ENCODE measurements around the gene ASTN2. TPM values are rescaled to one million over a fixed set of nuclear protein-coding genes. Genes with fewer than 3 reads are reported as not detected.

ASTN2 gene
- total and polyA plus RNA-seq, 12 donors, result 1.9 to 11.1 (median 4.0) TPM

DNA sequence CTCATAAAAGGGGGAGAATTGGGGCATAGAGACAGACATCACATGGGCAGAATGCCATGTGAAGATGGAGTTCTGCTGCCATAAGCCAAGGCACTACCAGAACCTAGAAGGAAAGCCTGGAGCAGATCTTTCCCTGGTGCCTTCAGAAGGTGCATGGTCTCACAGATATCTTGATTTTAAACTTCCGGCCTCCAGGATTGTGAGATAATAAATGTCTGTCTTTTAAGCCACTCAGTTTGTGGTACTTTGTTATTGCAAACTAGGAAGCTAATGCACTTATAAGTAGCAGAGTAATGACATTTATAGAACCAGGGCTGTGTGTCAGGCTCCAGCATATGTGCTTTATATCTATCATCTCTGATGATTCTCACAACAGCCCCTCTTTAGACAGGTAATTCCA lies 130.4 kb downstream of the ASTN2 start:
- H3K36me3 ChIP-seq, result no peaks in the 10 kb centered on the region
- H3K9me3 ChIP-seq, result no peaks in the 10 kb centered on the region
- intact Hi-C loops (cut with DNase I), result no loop called here
- WGBS, 2 donors, result 76 to 82% methylated on average over 1 of the region's 1 CpG
- no peaks in the 10 kb centered on the region for H3K4me1 ChIP-seq
- H3K27me3 ChIP-seq, result no peaks in the 10 kb centered on the region
- H3K4me3 ChIP-seq, result no peak overlapping the region
- DNase-seq (no peak), ATAC-seq (no peak)
- TF ChIP-seq, protein P1, sequence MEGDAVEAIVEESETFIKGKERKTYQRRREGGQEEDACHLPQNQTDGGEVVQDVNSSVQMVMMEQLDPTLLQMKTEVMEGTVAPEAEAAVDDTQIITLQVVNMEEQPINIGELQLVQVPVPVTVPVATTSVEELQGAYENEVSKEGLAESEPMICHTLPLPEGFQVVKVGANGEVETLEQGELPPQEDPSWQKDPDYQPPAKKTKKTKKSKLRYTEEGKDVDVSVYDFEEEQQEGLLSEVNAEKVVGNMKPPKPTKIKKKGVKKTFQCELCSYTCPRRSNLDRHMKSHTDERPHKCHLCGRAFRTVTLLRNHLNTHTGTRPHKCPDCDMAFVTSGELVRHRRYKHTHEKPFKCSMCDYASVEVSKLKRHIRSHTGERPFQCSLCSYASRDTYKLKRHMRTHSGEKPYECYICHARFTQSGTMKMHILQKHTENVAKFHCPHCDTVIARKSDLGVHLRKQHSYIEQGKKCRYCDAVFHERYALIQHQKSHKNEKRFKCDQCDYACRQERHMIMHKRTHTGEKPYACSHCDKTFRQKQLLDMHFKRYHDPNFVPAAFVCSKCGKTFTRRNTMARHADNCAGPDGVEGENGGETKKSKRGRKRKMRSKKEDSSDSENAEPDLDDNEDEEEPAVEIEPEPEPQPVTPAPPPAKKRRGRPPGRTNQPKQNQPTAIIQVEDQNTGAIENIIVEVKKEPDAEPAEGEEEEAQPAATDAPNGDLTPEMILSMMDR (IDR thresholded peaks at IDR 0.05), result no peak
- H3K27ac ChIP-seq, result no peak overlapping the region

DNA sequence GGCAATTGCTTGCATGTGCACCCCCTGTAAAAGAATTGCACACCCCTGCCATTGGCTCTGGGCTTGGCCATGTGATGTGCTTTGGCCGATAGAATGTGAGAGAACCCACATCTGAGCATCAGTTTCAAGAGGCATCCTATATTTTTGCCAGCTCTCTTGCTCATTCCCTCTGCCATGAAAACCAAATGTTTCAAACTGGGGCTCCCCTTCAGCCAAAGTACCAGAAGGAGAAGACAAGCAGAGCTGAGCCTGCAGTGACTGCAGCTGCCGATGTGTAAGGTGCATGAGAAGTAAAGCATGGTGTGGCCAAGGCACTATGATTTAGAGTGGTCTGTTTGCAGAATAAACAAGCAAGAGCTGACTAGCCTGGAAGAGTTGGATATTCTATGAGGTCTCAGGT lies 132.3 kb downstream of the ASTN2 start:
- no peaks in the 10 kb centered on the region for H3K27me3 ChIP-seq
- intact Hi-C loops (cut with DNase I), result no loop called here
- no peaks in the 10 kb centered on the region for H3K9me3 ChIP-seq
- H3K27ac ChIP-seq, result no peak overlapping the region
- ATAC-seq (no peak), DNase-seq (no peak)
- H3K4me3 ChIP-seq, result no peak overlapping the region
- 67 to 94% methylated on average over 2 of the region's 2 CpGs for WGBS, 2 donors
- no peaks in the 10 kb centered on the region for H3K4me1 ChIP-seq
- H3K36me3 ChIP-seq, result no peaks in the 10 kb centered on the region
- TF ChIP-seq, protein P1 (IDR thresholded peaks at IDR 0.05), result no peak

DNA sequence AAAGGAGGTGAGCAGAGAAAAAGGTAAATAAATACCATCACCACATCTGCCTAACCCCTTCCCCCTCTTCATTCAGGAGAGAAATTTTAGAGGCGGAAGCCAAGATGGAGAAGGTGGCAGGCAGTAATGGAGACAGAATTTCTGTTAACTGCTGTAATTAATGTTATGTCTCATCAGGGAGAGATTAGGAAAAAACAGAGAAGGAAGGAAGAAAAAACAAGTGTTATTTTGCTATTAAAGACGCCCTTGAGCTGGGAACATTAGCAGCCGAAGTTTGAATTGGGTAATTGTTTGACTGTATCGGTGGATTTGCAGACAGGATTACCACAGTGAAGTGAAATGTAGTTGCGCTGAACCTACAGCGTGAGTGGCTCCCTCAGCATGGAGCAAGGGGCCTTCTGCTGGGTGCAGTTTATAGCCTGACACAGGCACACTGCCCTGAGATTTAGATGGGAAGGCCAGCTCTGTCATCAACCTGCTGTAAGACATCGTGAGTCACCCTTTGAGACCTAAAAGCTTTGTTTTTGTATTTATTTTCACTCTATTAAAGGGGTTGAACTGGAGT lies 136.3 kb downstream of the ASTN2 start:
- intact Hi-C loops (cut with DNase I), result no loop called here

DNA sequence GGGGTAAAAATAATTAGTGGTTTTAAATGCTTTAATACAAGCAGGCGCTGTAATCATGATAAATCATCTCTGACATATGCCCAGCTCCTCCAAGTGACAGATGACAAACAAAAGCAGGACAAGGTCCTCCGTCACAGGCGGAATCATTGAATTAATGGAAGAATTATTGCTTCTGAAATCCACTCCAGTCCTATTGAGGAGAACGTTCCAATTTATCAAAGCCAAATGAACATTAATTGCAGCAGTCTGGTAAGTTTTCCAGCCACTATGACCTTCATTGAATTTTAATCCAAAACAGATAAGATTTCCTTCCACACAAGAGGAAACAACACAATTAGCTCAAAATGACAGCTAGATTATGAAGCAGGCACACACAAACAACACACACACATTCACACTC lies 136.8 kb downstream of the ASTN2 start:
- Histone ChIP-seq H3K4me1 (no peaks in the 10 kb centered on the region), H3K4me3 (no peak overlapping the region), H3K27ac (no peak overlapping the region), H3K27me3 (no peaks in the 10 kb centered on the region), H3K9me3 (no peaks in the 10 kb centered on the region), H3K36me3 (no peaks in the 10 kb centered on the region)
- 59 to 61% methylated on average over 4 of the region's 4 CpGs for WGBS, 2 donors
- intact Hi-C loops (cut with DNase I), result no loop called here
- ATAC-seq (no peak), DNase-seq (no peak)
- TF ChIP-seq, protein P1 (IDR thresholded peaks at IDR 0.05), result no peak

More for the DNA sequence above, 136.3 kb downstream of the ASTN2 start:
- H3K4me1 ChIP-seq, result no peaks in the 10 kb centered on the region
- no peak for ATAC-seq
- TF ChIP-seq, protein P1 (IDR thresholded peaks at IDR 0.05), result no peak
- 55% methylated on average over 7 of the region's 7 CpGs for WGBS, 2 donors
- H3K4me3 ChIP-seq, result no peak overlapping the region
- H3K27ac ChIP-seq, result no peak overlapping the region
- H3K9me3 ChIP-seq, result no peaks in the 10 kb centered on the region
- H3K36me3 ChIP-seq, result no peaks in the 10 kb centered on the region
- no peak for DNase-seq
- no peaks in the 10 kb centered on the region for H3K27me3 ChIP-seq
